Measurements from ENCODE around the gene IDH3B.
"Not testable (repeated sequence)": the region's sequence is repeated elsewhere in the genome, so short reads cannot be mapped to it uniquely, and the experiment has no call there.

The IDH3B gene

GRCh38 chr20:2694519-2694918 is 30.5 kb upstream of the IDH3B start:
- DNase-seq (ENCODE audit: low read depth in 2 of 2): no peak

GRCh38 chr20:2694008-2694471 is 30.0 kb upstream of the IDH3B start:
- no peak for DNase-seq (ENCODE audit: low read depth in 2 of 2)

DNA sequence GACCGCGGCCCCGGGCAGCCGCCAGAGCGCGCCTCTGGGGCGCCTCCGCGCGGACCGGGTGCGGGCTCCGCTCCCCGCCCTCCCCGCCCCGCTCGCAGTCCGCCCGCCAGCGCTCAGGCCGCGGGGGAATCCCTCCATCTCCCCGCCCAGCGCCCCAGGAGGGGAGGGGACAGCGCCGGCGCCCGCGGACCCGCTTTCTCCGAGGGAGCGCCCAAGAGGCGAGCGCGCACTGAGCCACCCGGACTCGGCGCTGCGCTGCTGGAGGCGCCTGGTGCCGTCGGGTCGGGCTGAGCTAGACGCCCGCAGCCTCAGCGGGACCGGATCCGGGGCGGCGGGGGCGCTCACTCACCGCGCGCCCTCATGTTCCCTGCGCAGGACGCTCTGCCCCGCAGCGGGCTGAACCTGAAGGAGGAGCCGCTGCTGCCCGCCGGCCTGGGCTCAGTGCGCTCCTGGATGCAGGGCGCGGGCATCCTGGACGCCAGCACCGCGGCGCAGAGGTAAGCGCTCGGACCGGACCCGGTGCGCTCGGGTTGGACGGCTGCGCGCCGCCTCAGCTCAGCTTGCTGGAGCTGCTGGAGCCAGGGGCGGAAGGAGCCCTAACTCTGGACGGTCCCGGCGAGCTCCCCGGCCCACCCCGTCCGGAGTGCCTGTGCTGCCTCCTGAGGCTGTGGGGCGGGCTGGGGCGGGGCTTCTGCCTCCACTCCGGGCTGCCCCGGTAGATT is 29.4 kb upstream of the IDH3B start:
- DNase-seq (ENCODE audit: low read depth in 2 of 2): no peak

DNA sequence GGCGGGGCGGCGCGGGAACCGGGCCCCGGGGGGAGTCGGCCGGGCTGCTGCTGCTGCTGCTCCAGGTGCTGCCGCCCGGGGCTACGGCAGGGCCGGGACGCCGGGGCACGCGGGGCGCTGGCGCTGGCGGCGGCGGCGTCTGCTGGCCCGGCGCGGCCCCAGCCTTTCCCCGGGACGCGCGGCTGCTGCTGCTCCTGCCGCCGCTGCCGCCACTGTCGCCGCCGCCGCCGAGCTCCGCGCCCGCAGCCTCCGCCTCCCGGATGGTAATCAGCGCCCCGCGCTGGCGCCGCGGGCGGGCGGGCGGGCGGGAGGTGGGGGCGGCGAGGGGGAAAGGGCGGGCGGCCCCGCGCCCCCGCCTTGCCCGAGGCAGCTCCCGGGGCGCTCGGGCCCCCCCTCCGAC is 28.9 kb upstream of the IDH3B start:
- DNase-seq (ENCODE audit: low read depth in 2 of 2): no peak

- no peak for DNase-seq (ENCODE audit: low read depth in 2 of 2)
Observed at GRCh38 chr20:2692036-2692885, 28.2 kb upstream of the IDH3B start, which contains the start of gene EBF4. TSS of gene EBF4 (plus strand) at chr20:2692780. CDS start at chr20:2693646, 866 bp downstream.

- DNase-seq (ENCODE audit: low read depth in 2 of 2): no peak
Observed at GRCh38 chr20:2691663-2692035, 27.6 kb upstream of the IDH3B start.

DNA sequence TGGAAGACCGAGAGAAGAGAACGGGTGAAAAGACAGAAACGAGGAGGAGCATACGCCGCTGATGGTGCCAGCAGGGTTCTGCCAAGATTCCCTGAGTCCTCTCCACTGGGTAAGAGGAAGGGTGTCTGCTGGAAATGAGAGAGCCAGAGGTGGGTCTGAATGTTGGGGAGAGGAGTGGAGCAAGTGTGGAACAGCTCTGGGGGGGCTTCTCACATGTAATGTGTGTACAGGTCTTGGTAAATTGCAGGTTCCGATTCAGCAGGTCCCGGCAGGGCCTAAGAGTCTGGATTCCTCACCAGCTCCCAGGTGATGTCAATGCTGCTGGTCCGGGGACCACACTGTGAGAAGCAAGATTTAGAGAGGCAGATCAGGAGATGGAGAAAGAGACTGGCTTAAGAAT is 27.1 kb upstream of the IDH3B start:
- DNase-seq (ENCODE audit: low read depth in 2 of 2): no peak

- DNase-seq (ENCODE audit: low read depth in 2 of 2): no peak
Observed at GRCh38 chr20:2690718-2691117, 26.7 kb upstream of the IDH3B start.

DNA sequence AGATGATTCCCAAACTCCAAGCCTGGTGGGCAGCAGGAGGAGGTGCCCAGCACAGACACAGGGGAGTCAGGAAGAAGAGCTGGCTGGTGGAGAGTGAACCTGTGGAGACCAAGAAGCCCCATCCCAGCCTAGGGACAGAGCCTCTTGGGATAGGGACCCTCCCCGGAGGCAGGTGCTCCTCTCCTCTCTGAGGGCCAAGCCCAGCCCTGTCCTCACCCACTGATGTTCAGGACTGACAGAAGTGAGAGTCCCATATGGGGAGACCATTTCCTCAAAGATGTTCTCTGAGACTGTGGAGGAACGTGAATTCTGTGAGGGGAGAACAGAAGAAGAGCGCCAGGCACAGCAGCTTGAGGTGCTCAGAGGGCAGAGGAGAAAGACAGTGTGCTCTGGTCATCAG is 26.2 kb upstream of the IDH3B start:
- no peak for DNase-seq (ENCODE audit: low read depth in 2 of 2)

DNA sequence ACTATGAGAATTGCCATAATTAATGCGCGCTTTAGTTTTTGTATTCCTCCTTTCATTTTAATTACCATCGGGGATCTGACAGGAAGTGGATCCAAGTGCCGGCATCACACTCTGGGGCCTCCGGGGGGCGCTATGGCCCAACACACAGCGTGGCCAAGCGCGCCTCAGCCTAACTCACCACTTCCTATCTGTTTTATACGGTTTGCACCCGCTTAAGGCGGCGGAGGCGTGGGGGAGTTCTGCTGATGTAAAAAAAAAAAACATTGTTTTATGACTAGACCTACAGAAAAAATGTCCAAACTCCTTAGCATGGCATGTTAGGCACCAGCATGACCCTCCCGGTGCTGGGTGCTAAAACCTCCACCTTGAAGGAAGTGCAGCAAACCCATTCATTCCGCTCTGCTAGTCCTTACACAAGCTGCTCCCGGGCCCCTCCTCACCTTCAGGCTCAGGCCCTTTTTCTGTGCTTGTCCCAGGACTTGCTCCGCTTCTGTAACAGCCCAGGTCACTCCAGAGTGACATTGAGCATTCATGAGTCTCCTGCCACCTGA is 24.1 kb upstream of the IDH3B start:
- DNase-seq (ENCODE audit: low read depth in 2 of 2): peak; percentile 47 to 61

- no peak for DNase-seq (ENCODE audit: low read depth in 2 of 2)
Observed at GRCh38 chr20:2687514-2687913, 23.5 kb upstream of the IDH3B start.

- DNase-seq (ENCODE audit: low read depth in 2 of 2): not testable (repeated sequence)
Observed at GRCh38 chr20:2684817-2685216, 20.8 kb upstream of the IDH3B start.

- DNase-seq (ENCODE audit: low read depth in 2 of 2): not testable (repeated sequence)
Observed at GRCh38 chr20:2682040-2682439, 18.0 kb upstream of the IDH3B start.

DNA sequence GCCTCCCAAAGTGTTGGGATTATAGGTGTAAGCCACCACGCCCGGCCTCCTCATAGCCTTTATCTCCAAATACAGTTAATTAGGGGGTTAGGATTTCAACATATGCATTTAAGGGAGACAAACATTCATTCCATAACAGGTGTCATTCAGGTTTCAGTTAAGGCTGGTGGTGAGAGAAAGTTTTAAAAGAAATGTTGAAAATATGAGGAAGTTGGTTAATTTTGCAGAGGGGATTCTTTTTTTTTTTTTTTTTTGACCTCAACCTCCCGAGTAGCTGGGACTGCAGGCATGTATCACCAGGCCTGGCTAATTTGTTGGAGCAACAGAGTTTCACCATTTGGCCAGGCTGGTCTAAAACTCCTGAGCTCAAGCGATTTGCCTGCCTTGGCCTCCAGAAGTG is 16.0 kb upstream of the IDH3B start:
- DNase-seq (ENCODE audit: low read depth in 2 of 2): no peak

DNA sequence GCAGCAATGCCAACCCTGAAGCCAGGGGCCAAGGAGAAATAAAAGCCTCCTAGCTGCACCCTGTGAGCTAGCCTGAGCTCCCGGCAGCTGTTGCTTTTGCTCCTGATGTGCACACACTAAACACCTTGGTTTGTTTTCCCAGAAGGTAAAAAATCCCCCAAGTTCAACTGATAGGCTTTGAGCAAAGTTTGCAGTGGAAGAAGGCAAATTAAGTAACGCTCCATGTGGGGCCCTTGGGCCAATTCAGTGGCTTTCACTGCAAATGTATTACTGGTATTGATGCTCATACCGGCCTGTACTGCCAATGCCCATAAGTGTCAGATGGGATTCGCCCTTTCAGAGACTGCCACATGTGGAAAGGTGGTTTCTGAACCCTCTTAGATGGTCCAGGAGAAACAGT is 9.4 kb upstream of the IDH3B start:
- DNase-seq (ENCODE audit: low read depth in 2 of 2): no peak

DNA sequence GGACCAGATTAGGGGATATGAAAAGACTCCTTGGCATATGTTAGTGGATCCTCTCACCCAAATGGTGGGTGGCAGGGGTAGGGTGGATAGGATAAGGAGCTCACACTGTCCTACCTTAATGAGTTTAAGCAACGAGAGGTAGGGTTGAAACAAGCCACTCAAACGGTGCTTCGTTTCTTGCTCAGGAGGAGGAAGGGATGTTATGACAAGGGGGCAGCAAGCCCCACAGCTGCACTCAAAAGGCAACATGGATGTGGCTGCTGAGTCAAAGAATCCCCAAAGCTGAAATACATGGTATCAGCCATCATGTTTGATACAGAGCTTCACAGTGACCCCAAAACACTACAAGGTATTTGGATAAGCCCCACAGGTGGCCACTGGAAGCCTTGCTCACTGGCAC is 8.4 kb upstream of the IDH3B start:
- DNase-seq (ENCODE audit: low read depth in 2 of 2): no peak

- DNase-seq (ENCODE audit: low read depth in 2 of 2): no peak
Observed at GRCh38 chr20:2671977-2672376, 8.0 kb upstream of the IDH3B start.

- no peak for DNase-seq (ENCODE audit: low read depth in 2 of 2)
Observed at GRCh38 chr20:2663364-2663886, 591 bp downstream of the IDH3B start.

DNA sequence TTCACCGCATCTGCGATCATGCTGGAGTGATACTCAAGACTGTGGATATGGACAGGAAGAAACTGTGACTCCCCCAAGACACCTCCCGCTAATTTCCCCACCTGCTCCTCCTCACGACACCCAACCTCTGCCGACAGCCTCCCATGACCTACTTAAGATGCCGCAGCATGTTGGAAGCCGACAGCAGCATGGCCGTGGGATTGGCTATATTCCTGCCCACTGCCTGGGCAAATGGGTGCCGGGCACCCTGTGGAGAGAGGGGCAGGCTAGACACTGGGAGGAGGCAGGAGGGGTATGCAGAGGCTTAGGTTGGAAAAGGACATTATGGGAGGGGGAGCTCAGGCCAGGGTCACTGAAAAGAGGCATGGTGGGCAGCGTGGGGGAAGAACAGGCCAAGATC is 4.5 kb downstream of the IDH3B start:
- no peak for DNase-seq (ENCODE audit: low read depth in 2 of 2)

DNA sequence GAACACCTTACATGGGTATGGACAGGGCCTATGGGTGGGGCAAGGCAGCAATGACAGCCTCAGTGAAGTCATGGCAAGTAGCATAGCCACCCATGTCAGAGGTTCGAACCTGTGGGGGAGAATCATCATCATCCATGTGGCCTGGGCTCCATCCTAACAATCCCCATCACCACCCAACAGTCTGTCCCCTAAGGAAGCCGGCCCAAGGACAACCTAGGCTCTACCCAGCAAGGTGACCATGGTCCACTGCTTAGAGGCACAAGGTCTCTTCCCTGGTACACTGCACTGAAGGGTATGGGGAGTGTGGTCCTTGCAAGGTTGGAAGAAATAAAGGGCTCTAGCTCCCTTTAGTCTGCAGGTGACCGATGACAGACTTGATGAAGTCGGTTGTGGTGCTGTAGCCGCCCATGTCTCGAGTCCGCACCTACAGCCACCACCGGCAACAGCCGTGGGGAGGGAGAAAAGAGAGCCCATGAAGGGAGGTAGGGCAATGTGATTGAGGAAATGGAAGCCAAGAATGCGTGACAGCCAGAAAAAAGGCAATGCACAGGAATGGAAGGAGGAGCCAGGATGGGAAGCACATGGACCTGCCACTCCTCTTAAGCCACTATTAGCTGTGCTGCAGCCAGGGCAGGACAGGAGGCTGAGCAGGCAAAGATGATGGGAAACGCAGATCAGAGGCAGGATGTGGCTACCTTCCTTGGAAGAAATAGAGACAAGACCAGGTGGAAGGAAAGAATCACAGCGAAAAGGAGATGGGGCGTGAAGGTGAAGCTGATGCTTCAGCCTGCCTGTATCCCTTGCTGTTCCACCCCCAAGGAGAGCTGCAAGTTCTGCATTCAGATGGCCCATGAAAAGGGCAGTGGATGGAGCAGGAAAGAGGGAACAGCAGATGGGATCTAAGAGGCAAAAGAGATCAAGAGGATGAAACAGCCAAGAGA is 5.3 kb downstream of the IDH3B start:
- no peak for DNase-seq (ENCODE audit: low read depth in 2 of 2)

DNA sequence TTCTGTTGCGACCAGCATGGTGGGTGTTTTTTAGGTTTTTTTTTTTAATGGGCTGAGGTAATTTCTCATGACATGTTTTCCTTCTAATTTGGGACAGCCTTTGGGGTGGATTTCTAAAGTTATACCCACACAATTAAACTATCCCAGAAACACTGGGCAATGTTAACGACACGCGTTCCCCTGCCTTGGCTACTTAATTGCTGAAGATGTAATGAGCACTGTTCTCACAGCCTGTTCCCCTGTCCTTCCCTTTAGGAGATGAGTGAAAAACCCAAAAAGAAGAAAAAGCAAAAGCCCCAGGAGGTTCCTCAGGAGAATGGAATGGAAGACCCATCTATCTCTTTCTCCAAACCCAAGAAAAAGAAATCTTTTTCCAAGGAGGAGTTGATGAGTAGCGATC is 6.3 kb downstream of the IDH3B start:
- DNase-seq (ENCODE audit: low read depth in 2 of 2): no peak

All from stimulated activated CD8-positive, alpha-beta memory T cell treated with anti-CD3 and anti-CD28 coated beads, Interleukin-7, amount 100 ng/mL, for 1 hour (primary cell).